ENCODE data around the gene GOLT1B. TPM values are rescaled to one million over a fixed set of nuclear protein-coding genes. Genes with fewer than 3 reads are reported as not detected.

The GOLT1B gene
- total RNA-seq, 1 donor from 2014 or later = 42.2 TPM

- H3K27me3 Mint-ChIP-seq (ENCODE audit: unreplicated experiment) = no peaks in the 10 kb centered on the region
- no peak overlapping the region for H3K4me3 Mint-ChIP-seq (ENCODE audit: unreplicated experiment)
- DNase-seq = no peak
- H3K36me3 Mint-ChIP-seq (ENCODE audit: unreplicated experiment) = no peaks in the 10 kb centered on the region
- H3K27ac Mint-ChIP-seq (ENCODE audit: unreplicated experiment) = no peak overlapping the region
- no peaks in the 10 kb centered on the region for H3K4me1 Mint-ChIP-seq (ENCODE audit: low read depth, unreplicated experiment)
- TF ChIP-seq CTCF (IDR thresholded peaks at IDR 0.05; ENCODE audit: partially characterized antibody, unreplicated experiment) = no peak
- H3K9me3 Mint-ChIP-seq (ENCODE audit: unreplicated experiment) = no peaks in the 10 kb centered on the region
Measured at GRCh38 chr12:21541773-21542172, 40.2 kb downstream of the GOLT1B start.

- no peak overlapping the region for H3K27ac Mint-ChIP-seq (ENCODE audit: unreplicated experiment)
- H3K9me3 Mint-ChIP-seq (ENCODE audit: unreplicated experiment) = no peaks in the 10 kb centered on the region
- H3K36me3 Mint-ChIP-seq (ENCODE audit: unreplicated experiment) = no peaks in the 10 kb centered on the region
- no peak for DNase-seq
- no peak overlapping the region for H3K4me3 Mint-ChIP-seq (ENCODE audit: unreplicated experiment)
- no peaks in the 10 kb centered on the region for H3K27me3 Mint-ChIP-seq (ENCODE audit: unreplicated experiment)
- no peaks in the 10 kb centered on the region for H3K4me1 Mint-ChIP-seq (ENCODE audit: low read depth, unreplicated experiment)
- TF ChIP-seq CTCF (IDR thresholded peaks at IDR 0.05; ENCODE audit: partially characterized antibody, unreplicated experiment) = no peak
Measured at GRCh38 chr12:21542403-21542802, 40.8 kb downstream of the GOLT1B start.

DNA sequence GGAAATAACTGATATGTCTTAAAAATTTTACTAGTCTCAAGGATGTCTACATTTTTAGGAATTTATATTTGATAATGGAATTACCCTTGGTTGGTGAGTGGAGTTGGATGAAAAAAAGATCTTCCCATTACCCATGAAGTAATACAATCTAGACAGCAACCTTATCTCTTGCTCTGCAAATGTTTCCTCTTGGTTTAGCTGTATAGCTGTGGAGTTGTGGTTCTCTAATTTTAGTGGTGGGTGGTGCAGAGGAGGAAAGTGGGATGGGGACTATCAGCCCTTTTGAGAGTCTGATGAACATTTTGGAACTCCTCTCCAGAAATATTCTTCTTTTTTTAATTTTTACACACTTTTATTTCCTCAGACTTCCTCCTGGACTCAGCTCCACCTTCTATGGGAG lies 41.6 kb downstream of the GOLT1B start:
- no peak for DNase-seq
- no peak for TF ChIP-seq CTCF (IDR thresholded peaks at IDR 0.05; ENCODE audit: partially characterized antibody, unreplicated experiment)
- H3K27ac Mint-ChIP-seq (ENCODE audit: unreplicated experiment) = no peak overlapping the region
- no peaks in the 10 kb centered on the region for H3K36me3 Mint-ChIP-seq (ENCODE audit: unreplicated experiment)
- no peak overlapping the region for H3K4me3 Mint-ChIP-seq (ENCODE audit: unreplicated experiment)
- no peaks in the 10 kb centered on the region for H3K9me3 Mint-ChIP-seq (ENCODE audit: unreplicated experiment)
- no peaks in the 10 kb centered on the region for H3K27me3 Mint-ChIP-seq (ENCODE audit: unreplicated experiment)
- H3K4me1 Mint-ChIP-seq (ENCODE audit: low read depth, unreplicated experiment) = no peaks in the 10 kb centered on the region

DNA sequence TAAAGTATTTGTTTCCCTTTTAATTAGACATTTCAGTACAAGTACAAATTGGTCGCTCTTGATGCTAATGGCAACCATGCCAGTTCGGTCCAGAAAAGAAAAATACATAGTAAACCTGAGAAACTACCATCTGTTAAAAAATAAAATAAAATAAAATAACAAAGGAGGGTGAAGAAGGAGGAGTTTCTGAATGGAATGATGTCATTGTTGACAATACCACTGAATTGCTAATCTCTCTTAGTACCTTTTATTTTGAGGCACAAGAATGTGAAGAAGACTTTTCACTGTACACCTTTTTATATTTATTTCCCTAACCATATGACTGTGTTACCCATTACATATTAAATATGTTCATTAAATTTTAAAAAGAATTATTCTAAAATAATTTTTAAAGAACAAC lies 44.0 kb downstream of the GOLT1B start:
- no peak for TF ChIP-seq CTCF (IDR thresholded peaks at IDR 0.05; ENCODE audit: partially characterized antibody, unreplicated experiment)
- no peaks in the 10 kb centered on the region for H3K27me3 Mint-ChIP-seq (ENCODE audit: unreplicated experiment)
- H3K9me3 Mint-ChIP-seq (ENCODE audit: unreplicated experiment) = no peaks in the 10 kb centered on the region
- H3K4me1 Mint-ChIP-seq (ENCODE audit: low read depth, unreplicated experiment) = no peaks in the 10 kb centered on the region
- no peak for DNase-seq
- no peak overlapping the region for H3K4me3 Mint-ChIP-seq (ENCODE audit: unreplicated experiment)
- H3K27ac Mint-ChIP-seq (ENCODE audit: unreplicated experiment) = no peak overlapping the region
- H3K36me3 Mint-ChIP-seq (ENCODE audit: unreplicated experiment) = no peaks in the 10 kb centered on the region

- no peak for TF ChIP-seq CTCF (IDR thresholded peaks at IDR 0.05; ENCODE audit: partially characterized antibody, unreplicated experiment)
- Mint-ChIP-seq H3K9me3 (ENCODE audit: unreplicated experiment) (no peaks in the 10 kb centered on the region), H3K4me3 (ENCODE audit: unreplicated experiment) (no peak overlapping the region), H3K36me3 (ENCODE audit: unreplicated experiment) (no peaks in the 10 kb centered on the region), H3K27me3 (ENCODE audit: unreplicated experiment) (no peaks in the 10 kb centered on the region), H3K4me1 (ENCODE audit: low read depth, unreplicated experiment) (no peaks in the 10 kb centered on the region), H3K27ac (ENCODE audit: unreplicated experiment) (no peak overlapping the region)
- no peak for DNase-seq
Measured at GRCh38 chr12:21546716-21547115, 45.1 kb downstream of the GOLT1B start.

All from glutamatergic neuron (in vitro differentiated cells).